ENCODE data around the gene INPP5A.

Gene INPP5A

GRCh38 chr10:132716691-132717490 lies 179.3 kb downstream of the INPP5A start:
- Histone ChIP-seq H3K9ac (ENCODE audit: low read length) (no peak overlapping the region), H3K79me1 (ENCODE audit: low read length) (no peaks in the 10 kb centered on the region), H2BK120ac (ENCODE audit: insufficient read depth, low read length, poor library complexity) (no peak overlapping the region), H3K4me1 (ENCODE audit: control insufficient read depth in 1 of 2, insufficient read depth in 2 of 2, low read length in 2 of 2) (peaks cover 2 to 5% of the 10 kb centered on the region in 2 experiments), H3K27me3 (ENCODE audit: insufficient read depth, low read length) (no peaks in the 10 kb centered on the region), H3K18ac (ENCODE audit: low read length) (no peak overlapping the region), H2AK5ac (ENCODE audit: low read length) (no peak overlapping the region), H3K4me2 (ENCODE audit: low read length) (no peak overlapping the region), H3K36me3 (ENCODE audit: control insufficient read depth in 1 of 2, insufficient read depth in 2 of 2, low read length in 2 of 2) (peaks cover 5 to 14% of the 10 kb centered on the region in 2 experiments), H4K8ac (ENCODE audit: low read depth, low read length) (no peak overlapping the region), H3K4me3 (ENCODE audit: low read depth, low read length) (no peak overlapping the region), H3K23ac (ENCODE audit: low read length) (no peak overlapping the region), H2AFZ (ENCODE audit: insufficient read depth, low read length, poor library complexity) (no peak overlapping the region), H2BK12ac (ENCODE audit: low read length) (no peak overlapping the region), H4K12ac (ENCODE audit: low read depth, low read length) (no peak overlapping the region), H3K27ac (ENCODE audit: low read depth, low read length) (no peak overlapping the region), H3K9me3 (ENCODE audit: insufficient read depth, low read depth, low read length) (peaks cover 20% of the 10 kb centered on the region), H3K14ac (ENCODE audit: low read length) (no peak overlapping the region), H3K4ac (ENCODE audit: low read depth, low read length) (no peak overlapping the region), H2BK5ac (ENCODE audit: low read depth, low read length, poor library complexity) (no peak overlapping the region), H3K79me2 (ENCODE audit: control insufficient read depth, insufficient read depth, low read length, poor library complexity) (no peaks in the 10 kb centered on the region), H4K91ac (ENCODE audit: low read depth, low read length) (no peak overlapping the region)
- no peak for DNase-seq
- WGBS (ENCODE audit: extremely low coverage, insufficient coverage, insufficient read length): no CpG with 5 or more reads among the region's 27 CpGs

- Histone ChIP-seq H3K4me3 (ENCODE audit: low read depth, low read length) (no peak overlapping the region), H3K27me3 (ENCODE audit: insufficient read depth, low read length) (no peaks in the 10 kb centered on the region), H2BK12ac (ENCODE audit: low read length) (no peak overlapping the region), H4K91ac (ENCODE audit: low read depth, low read length) (no peak overlapping the region), H4K12ac (ENCODE audit: low read depth, low read length) (no peak overlapping the region), H3K9me3 (ENCODE audit: insufficient read depth, low read depth, low read length) (peaks cover 10% of the 10 kb centered on the region), H3K14ac (ENCODE audit: low read length) (no peak overlapping the region), H2AFZ (ENCODE audit: insufficient read depth, low read length, poor library complexity) (no peak overlapping the region), H3K79me2 (ENCODE audit: control insufficient read depth, insufficient read depth, low read length, poor library complexity) (no peaks in the 10 kb centered on the region), H3K23ac (ENCODE audit: low read length) (no peak overlapping the region), H4K8ac (ENCODE audit: low read depth, low read length) (no peak overlapping the region), H3K4me1 (ENCODE audit: control insufficient read depth in 1 of 2, insufficient read depth in 2 of 2, low read length in 2 of 2) (no peaks in the 10 kb centered on the region), H3K18ac (ENCODE audit: low read length) (no peak overlapping the region), H3K27ac (ENCODE audit: low read depth, low read length) (no peak overlapping the region), H3K79me1 (ENCODE audit: low read length) (no peaks in the 10 kb centered on the region), H3K4me2 (ENCODE audit: low read length) (no peak overlapping the region), H3K9ac (ENCODE audit: low read length) (no peak overlapping the region), H2BK5ac (ENCODE audit: low read depth, low read length, poor library complexity) (no peak overlapping the region), H3K4ac (ENCODE audit: low read depth, low read length) (no peak overlapping the region), H2AK5ac (ENCODE audit: low read length) (no peak overlapping the region), H3K36me3 (ENCODE audit: control insufficient read depth in 1 of 2, insufficient read depth in 2 of 2, low read length in 2 of 2) (peaks cover 5 to 9% of the 10 kb centered on the region in 2 experiments), H2BK120ac (ENCODE audit: insufficient read depth, low read length, poor library complexity) (no peak overlapping the region)
- DNase-seq: no peak
- no CpG with 5 or more reads among the region's 6 CpGs for WGBS (ENCODE audit: extremely low coverage, insufficient coverage, insufficient read length)
Observed at GRCh38 chr10:132721725-132722124, 184.1 kb downstream of the INPP5A start.

GRCh38 chr10:132722394-132723329 lies 185.1 kb downstream of the INPP5A start:
- Histone ChIP-seq H2BK120ac (ENCODE audit: insufficient read depth, low read length, poor library complexity) (no peak overlapping the region), H3K23ac (ENCODE audit: low read length) (no peak overlapping the region), H2BK12ac (ENCODE audit: low read length) (no peak overlapping the region), H3K9me3 (ENCODE audit: insufficient read depth, low read depth, low read length) (peaks cover 10% of the 10 kb centered on the region), H3K4me2 (ENCODE audit: low read length) (no peak overlapping the region), H4K12ac (ENCODE audit: low read depth, low read length) (no peak overlapping the region), H4K8ac (ENCODE audit: low read depth, low read length) (no peak overlapping the region), H3K4me3 (ENCODE audit: low read depth, low read length) (no peak overlapping the region), H3K79me2 (ENCODE audit: control insufficient read depth, insufficient read depth, low read length, poor library complexity) (no peaks in the 10 kb centered on the region), H2AK5ac (ENCODE audit: low read length) (no peak overlapping the region), H2AFZ (ENCODE audit: insufficient read depth, low read length, poor library complexity) (no peak overlapping the region), H3K18ac (ENCODE audit: low read length) (no peak overlapping the region), H3K27ac (ENCODE audit: low read depth, low read length) (no peak overlapping the region), H4K91ac (ENCODE audit: low read depth, low read length) (no peak overlapping the region), H2BK5ac (ENCODE audit: low read depth, low read length, poor library complexity) (no peak overlapping the region), H3K79me1 (ENCODE audit: low read length) (no peaks in the 10 kb centered on the region), H3K36me3 (ENCODE audit: control insufficient read depth in 1 of 2, insufficient read depth in 2 of 2, low read length in 2 of 2) (peaks cover 10 to 18% of the 10 kb centered on the region in 2 experiments), H3K4me1 (ENCODE audit: control insufficient read depth in 1 of 2, insufficient read depth in 2 of 2, low read length in 2 of 2) (no peaks in the 10 kb centered on the region), H3K4ac (ENCODE audit: low read depth, low read length) (no peak overlapping the region), H3K9ac (ENCODE audit: low read length) (no peak overlapping the region), H3K14ac (ENCODE audit: low read length) (no peak overlapping the region), H3K27me3 (ENCODE audit: insufficient read depth, low read length) (no peaks in the 10 kb centered on the region)
- no CpG with 5 or more reads among the region's 48 CpGs for WGBS (ENCODE audit: extremely low coverage, insufficient coverage, insufficient read length)
- DNase-seq: no peak

- Histone ChIP-seq H3K14ac (ENCODE audit: low read length) (no peak overlapping the region), H4K8ac (ENCODE audit: low read depth, low read length) (no peak overlapping the region), H2AFZ (ENCODE audit: insufficient read depth, low read length, poor library complexity) (no peak overlapping the region), H3K4ac (ENCODE audit: low read depth, low read length) (no peak overlapping the region), H2BK5ac (ENCODE audit: low read depth, low read length, poor library complexity) (no peak overlapping the region), H3K79me2 (ENCODE audit: control insufficient read depth, insufficient read depth, low read length, poor library complexity) (no peaks in the 10 kb centered on the region), H3K36me3 (ENCODE audit: control insufficient read depth in 1 of 2, insufficient read depth in 2 of 2, low read length in 2 of 2) (peaks cover 12 to 18% of the 10 kb centered on the region in 2 experiments), H2BK120ac (ENCODE audit: insufficient read depth, low read length, poor library complexity) (no peak overlapping the region), H3K9me3 (ENCODE audit: insufficient read depth, low read depth, low read length) (peaks cover 8% of the 10 kb centered on the region), H2AK5ac (ENCODE audit: low read length) (no peak overlapping the region), H3K9ac (ENCODE audit: low read length) (no peak overlapping the region), H3K4me2 (ENCODE audit: low read length) (no peak overlapping the region), H3K4me1 (ENCODE audit: control insufficient read depth in 1 of 2, insufficient read depth in 2 of 2, low read length in 2 of 2) (peaks cover 0 to 4% of the 10 kb centered on the region in 2 experiments), H3K23ac (ENCODE audit: low read length) (no peak overlapping the region), H3K4me3 (ENCODE audit: low read depth, low read length) (no peak overlapping the region), H4K91ac (ENCODE audit: low read depth, low read length) (no peak overlapping the region), H2BK12ac (ENCODE audit: low read length) (no peak overlapping the region), H4K12ac (ENCODE audit: low read depth, low read length) (no peak overlapping the region), H3K18ac (ENCODE audit: low read length) (no peak overlapping the region), H3K27ac (ENCODE audit: low read depth, low read length) (no peak overlapping the region), H3K27me3 (ENCODE audit: insufficient read depth, low read length) (no peaks in the 10 kb centered on the region), H3K79me1 (ENCODE audit: low read length) (no peaks in the 10 kb centered on the region)
- WGBS (ENCODE audit: extremely low coverage, insufficient coverage, insufficient read length): no CpG with 5 or more reads among the region's 29 CpGs
- no peak for DNase-seq
Observed at GRCh38 chr10:132723330-132723970, 185.9 kb downstream of the INPP5A start.
